Hepatocyte (in vitro differentiated cells): Measurements from ENCODE around the gene ZNF182.

Experiments used
- CTCF ChIP-seq: fragments of 200-600 bp; sonication (generic); IDR thresholded peaks from 2 replicates; pipeline ENCODE4 v1.5.1; 2016; ENCODE audit warnings: antibody characterized with exemption, mild to moderate bottlenecking; ENCODE audit not compliant: poor library complexity
- EZH2phosphoT487 ChIP-seq: fragments of 200-600 bp; sonication (generic); IDR thresholded peaks from one replicate; pipeline ENCODE4 v1.6.1; 2018; ENCODE audit warnings: antibody characterized with exemption, mild to moderate bottlenecking, low read depth, moderate library complexity; ENCODE audit not compliant: unreplicated experiment, severe bottlenecking

- no peak for TF ChIP-seq CTCF
- no peak for TF ChIP-seq EZH2phosphoT487
Measured at GRCh38 chrX:48030237-48030636, 26.4 kb upstream of the ZNF182 start.
